Stimulated activated CD4-positive, alpha-beta T cell treated with anti-CD3 and anti-CD28 coated beads, Interleukin-1b, Interleukin-23, amount 100 ng/mL, for 24 hours (primary cell): ENCODE data around the gene KBTBD8.

Experiments used
- DNase-seq, 4 experiments: peaks; one replicate each; pipeline ENCODE4 v3.0.0-alpha.2; 2020; ENCODE audit warnings: low read depth in 4 of 4, low spot score in 1 of 4

KBTBD8 gene

GRCh38 chr3:67033079-67033478 lies 35.0 kb downstream of the KBTBD8 start:
- DNase-seq, result no peak

DNA sequence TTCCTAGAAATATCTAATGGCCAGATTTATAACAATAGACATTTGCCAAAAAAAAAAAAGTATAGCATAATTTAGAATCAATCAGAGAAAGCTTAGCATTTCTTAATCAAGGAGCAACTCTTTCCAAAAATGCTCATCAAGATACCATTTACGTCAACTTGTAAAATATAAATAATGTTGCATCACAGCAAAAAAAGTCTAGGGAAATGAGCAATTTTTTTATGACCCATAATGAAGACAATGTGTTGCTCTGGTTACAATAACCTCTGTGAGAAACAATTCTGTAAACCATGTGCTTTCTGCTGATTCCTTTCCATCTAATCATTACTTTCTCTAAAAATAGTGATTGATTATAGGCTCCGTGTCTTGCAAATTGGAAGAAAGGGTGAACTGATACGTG lies 36.3 kb downstream of the KBTBD8 start:
- DNase-seq, result no peak

DNA sequence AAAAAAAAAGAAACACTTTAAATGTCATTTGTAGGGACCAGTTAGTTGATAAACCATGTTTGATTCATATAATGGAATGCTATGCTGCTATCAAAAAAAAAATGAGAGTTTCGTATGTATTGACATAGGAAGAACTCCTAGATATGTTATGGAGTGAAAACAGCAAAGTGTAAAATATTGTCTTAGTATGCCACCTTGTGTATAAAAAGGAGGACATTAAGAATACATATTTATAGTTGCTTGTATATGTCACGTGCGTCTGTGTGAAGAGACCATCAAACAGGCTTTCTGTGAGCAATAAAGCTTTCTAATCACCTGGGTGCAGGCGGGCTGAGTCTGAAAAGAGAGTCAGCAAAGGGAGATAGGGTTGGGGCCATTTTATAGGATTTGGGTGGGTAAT lies 39.5 kb downstream of the KBTBD8 start:
- DNase-seq, result no peak

GRCh38 chr3:67044295-67044694 lies 46.2 kb downstream of the KBTBD8 start:
- DNase-seq, result no peak

- DNase-seq, result no peak
Observed at GRCh38 chr3:67044955-67045354, 46.8 kb downstream of the KBTBD8 start.

DNA sequence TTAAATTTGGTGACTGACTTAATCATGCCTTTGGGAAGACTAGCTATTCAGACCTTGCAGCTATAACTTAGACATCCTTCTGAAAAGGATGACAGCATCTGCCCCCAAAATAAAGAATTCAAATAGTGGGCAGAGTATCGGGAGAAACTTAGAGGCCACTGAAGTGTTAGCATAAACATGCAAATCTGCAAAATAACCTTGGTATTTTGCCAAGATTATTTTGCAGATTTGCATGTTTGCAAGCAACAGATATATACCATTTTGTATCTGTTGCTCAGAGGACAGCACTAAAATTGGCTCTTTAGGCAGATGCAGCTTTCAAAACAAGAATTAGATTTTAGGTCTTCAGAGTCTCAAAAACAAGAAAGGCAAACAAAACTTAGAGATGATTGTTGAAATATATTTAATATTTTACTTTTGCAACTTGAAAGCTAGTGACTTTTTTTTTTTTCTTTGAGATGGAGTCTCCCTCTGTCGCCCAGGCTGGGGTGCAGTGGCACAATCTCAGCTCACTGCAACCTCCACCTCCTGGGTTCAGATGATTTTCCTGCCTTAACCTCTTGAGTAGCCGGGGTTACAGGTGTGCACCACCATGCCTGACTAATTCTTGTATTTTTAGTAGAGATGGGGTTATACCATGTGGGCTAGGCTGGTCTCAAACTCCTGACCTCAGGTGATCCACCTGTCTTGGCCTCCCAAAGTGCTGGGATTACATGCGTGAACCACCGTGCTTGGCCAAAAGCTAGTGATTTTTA lies 47.8 kb downstream of the KBTBD8 start:
- DNase-seq, result no peak

- DNase-seq, result no peak
Observed at GRCh38 chr3:67047051-67047450, 48.9 kb downstream of the KBTBD8 start.

- DNase-seq, result no peak
Observed at GRCh38 chr3:67048067-67048714, 50.1 kb downstream of the KBTBD8 start.

- DNase-seq, result no peak
Observed at GRCh38 chr3:67048715-67049074, 50.6 kb downstream of the KBTBD8 start.

- no peak for DNase-seq
Observed at GRCh38 chr3:67059443-67059842, 61.3 kb downstream of the KBTBD8 start.
